GM21576 (cell line): ENCODE data around the gene CCDC102A.
A peak's percentile ranks its signal among the peaks of the same experiment; 100 is the strongest.
"Not testable (repeated sequence)": the region's sequence is repeated elsewhere in the genome, so short reads cannot be mapped to it uniquely, and the experiment has no call there.

Experiments
- ATAC-seq: cut with Tn5 transposase; IDR thresholded peaks from one replicate; pipeline ENCODE4 v1.9.1; 2021; ENCODE audit warnings: mild to moderate bottlenecking, moderate library complexity; ENCODE audit not compliant: unreplicated experiment

The CCDC102A gene

GRCh38 chr16:57503366-57503765 lies 33.0 kb downstream of the CCDC102A start:
- ATAC-seq = no peak

- ATAC-seq = no peak
These were observed 34.2 kb downstream of the CCDC102A start for GRCh38 chr16:57502048-57502775.

- no peak for ATAC-seq
These were observed 34.9 kb downstream of the CCDC102A start for GRCh38 chr16:57501492-57501891.

GRCh38 chr16:57500578-57501111 lies 35.7 kb downstream of the CCDC102A start:
- no peak for ATAC-seq

- not testable (repeated sequence) for ATAC-seq
These were observed 36.4 kb downstream of the CCDC102A start for GRCh38 chr16:57499941-57500340.

- no peak for ATAC-seq
These were observed 38.3 kb downstream of the CCDC102A start for GRCh38 chr16:57498031-57498430.

GRCh38 chr16:57497121-57497520 lies 39.2 kb downstream of the CCDC102A start:
- ATAC-seq = no peak

GRCh38 chr16:57493767-57494166 lies 42.6 kb downstream of the CCDC102A start:
- no peak for ATAC-seq

- ATAC-seq = no peak
These were observed 47.1 kb downstream of the CCDC102A start for GRCh38 chr16:57489229-57489628.

- no peak for ATAC-seq
These were observed 49.2 kb downstream of the CCDC102A start for GRCh38 chr16:57486858-57487834.

- ATAC-seq = peak; percentile 83
These were observed 50.2 kb downstream of the CCDC102A start, which contains the start of gene DOK4 for GRCh38 chr16:57485916-57486857. Gene DOK4 (minus strand): TSS chr16:57486493. CDS start chr16:57479507, 6,986 bp downstream.

GRCh38 chr16:57485091-57485915 lies 51.1 kb downstream of the CCDC102A start:
- ATAC-seq = no peak

GRCh38 chr16:57484515-57485005 lies 51.8 kb downstream of the CCDC102A start:
- ATAC-seq = no peak

GRCh38 chr16:57483725-57484514 lies 52.5 kb downstream of the CCDC102A start:
- no peak for ATAC-seq

- no peak for ATAC-seq
These were observed 53.4 kb downstream of the CCDC102A start for GRCh38 chr16:57482845-57483545.

GRCh38 chr16:57481421-57481820 lies 55.0 kb downstream of the CCDC102A start:
- ATAC-seq = no peak

- ATAC-seq = no peak
These were observed 55.6 kb downstream of the CCDC102A start for GRCh38 chr16:57480754-57481230.
